Activated T-helper 1 cell treated with anti-CD3 and anti-CD28 coated beads, Interleukin-2, amount 50 U/mL, for 16 hours (primary cell): ENCODE data around the gene PLA1A.
"Not testable (repeated sequence)": the region's sequence is repeated elsewhere in the genome, so short reads cannot be mapped to it uniquely, and the experiment has no call there.

ENCODE experiments used
- DNase-seq, 2 donors: peaks; one replicate each; pipeline ENCODE4 v3.0.0-alpha.2; 2020; ENCODE audit warnings: low read depth in 1 of 2, low spot score in 1 of 2

PLA1A gene, protein sequence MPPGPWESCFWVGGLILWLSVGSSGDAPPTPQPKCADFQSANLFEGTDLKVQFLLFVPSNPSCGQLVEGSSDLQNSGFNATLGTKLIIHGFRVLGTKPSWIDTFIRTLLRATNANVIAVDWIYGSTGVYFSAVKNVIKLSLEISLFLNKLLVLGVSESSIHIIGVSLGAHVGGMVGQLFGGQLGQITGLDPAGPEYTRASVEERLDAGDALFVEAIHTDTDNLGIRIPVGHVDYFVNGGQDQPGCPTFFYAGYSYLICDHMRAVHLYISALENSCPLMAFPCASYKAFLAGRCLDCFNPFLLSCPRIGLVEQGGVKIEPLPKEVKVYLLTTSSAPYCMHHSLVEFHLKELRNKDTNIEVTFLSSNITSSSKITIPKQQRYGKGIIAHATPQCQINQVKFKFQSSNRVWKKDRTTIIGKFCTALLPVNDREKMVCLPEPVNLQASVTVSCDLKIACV

DNA sequence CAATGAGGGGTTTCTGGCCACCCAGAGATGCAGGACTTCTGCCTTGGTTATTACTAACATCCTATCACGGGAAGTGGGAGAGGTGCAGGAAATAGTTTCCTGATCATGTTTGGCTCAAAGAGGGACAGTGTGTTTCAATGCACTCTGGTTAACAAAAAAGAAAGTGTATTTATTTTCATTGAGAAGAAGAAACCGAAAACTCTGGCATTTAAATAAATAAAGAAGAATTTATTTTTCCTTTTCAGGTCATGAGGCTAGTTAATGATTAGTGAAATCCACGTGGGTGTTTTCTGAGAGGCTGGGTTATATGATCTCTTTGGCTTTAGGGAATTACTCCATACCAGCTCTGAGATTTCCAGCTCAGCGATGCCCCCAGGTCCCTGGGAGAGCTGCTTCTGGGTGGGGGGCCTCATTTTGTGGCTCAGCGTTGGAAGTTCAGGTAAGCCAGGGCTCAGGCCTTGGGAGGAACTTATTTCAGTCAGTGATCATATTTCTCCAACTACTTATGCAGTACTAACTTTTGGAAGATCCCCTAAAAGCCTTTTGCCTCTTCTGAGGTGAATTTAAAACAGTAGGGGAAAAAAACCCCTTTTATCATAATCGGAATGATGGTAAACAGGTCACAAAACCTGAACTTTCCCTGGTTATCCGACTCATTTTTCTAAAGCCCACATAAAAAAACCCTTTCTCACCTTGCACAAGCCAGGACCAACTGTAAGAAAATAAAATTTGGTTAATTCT is at the start of gene PLA1A:
Gene PLA1A (plus strand): TSS at position 338 of the 741 bp plus-strand sequence. CDS start 29 bp downstream, at position 367.
- DNase-seq: no peak

DNA sequence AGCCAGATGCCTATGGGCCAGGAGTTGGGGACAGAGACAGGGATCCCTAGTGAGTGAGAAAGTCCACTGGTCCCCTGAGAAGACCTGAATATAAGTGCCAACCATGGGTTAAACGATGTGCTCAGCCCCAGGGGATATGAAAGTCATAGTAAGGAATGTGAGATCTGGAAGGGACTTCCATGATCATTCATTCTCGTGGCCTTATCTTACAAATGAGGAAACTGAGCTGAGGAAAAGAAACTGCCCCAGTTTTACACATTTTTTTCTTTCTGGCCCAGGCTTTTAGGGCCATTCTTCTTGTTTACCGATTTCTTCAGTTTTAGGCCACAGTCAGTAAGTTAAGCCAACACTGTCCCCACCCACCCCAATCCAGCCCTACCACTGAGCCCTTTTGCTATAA is 49.3 kb upstream of the PLA1A start:
- DNase-seq: no peak

DNA sequence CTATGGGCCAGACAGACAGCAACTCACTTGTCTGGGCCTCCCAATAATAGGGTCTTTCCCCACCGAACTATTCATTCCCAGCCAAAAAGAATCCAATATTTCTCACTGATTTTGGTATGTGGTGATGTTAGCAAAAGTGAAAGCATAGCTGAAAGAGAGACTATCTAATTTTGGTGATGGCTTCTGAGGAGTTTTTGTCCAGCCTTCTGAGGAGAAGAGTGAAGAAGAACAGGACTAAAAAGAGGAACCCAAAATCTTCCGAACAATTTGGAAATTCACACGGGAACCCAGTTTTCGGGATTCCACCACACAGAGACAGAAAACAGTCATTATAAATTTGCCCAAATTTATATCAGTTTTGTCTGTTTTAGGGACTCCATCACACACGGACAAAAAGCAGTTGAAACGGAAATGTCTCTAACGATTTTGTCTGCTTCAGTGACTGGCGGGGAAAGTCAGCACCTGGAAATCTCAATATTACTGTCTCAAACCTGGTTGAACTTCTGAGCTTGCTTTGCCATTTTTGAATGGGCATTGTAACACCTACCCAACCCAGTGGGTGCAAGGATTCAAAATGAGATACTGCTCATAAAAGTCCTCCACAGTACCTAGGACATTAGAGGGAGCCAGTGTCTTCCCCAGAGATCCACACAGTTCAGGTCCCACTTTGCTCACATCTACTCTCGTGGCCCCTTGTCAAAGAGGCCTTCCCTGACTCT is 47.3 kb upstream of the PLA1A start:
- DNase-seq: no peak

DNA sequence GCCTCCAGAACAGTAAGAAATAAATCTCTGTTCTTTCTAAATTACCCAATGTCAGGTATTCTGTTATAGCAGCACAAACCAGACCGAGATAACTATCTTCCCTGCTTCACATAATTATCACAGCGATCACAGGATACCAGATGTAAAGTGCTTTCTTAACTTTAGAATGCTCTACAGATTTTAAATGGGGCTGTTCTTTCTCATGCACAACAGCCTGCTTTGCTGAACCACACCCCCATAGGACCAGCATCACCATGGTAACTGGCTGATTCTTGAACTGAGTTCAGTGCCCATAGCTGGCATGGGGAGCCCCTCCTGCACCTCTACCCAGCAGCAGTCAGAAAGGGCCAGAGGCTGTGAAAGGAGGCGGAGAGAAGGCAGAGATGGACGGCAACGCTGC is 46.1 kb upstream of the PLA1A start:
- DNase-seq: no peak

DNA sequence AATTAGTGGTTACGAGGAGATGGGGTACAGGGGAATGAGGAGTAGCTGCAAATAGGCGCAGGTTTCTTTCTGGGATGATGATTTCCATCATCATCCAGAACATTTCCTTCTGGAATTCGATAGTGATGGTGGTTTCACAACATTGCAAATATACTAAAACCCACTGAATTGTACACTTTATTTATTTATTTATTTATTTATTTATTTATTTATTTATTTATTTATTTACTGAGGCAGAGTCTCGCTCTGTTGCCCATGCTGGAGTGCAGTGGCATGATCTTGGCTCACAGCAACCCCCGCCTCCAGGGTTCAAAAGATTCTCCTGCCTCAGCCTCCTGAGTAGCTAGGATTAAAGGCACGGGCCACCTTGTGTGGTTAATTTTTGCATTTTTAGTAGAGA is 44.8 kb upstream of the PLA1A start:
- not testable (repeated sequence) for DNase-seq

DNA sequence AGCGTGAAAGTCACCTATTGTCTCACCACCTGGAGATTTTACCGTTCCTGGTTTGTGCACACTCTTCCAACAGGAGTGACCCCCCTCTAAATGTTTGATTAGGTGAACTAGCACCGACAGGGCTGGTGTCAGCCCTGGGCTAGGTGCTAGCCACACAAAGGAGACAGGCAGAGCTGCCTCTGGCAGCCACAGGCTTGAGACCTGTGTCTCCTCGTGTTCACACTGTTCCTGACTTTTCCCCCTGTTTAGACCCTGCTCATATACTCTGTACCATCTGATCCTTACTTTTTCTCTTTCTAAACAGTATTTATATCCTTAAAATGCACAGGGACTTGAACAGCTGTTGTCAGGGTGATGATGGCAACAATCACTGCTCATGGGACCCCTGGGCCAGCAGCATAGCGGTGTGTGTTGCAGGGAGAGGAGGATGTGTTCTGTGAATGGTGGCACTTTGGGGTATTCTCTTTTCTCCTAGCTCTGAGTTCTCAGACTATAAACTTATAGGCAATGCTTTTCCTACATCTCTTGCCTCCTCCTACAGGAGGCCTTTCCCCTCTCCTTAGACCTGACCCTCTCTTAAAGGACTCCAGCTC is 43.8 kb upstream of the PLA1A start:
- no peak for DNase-seq

DNA sequence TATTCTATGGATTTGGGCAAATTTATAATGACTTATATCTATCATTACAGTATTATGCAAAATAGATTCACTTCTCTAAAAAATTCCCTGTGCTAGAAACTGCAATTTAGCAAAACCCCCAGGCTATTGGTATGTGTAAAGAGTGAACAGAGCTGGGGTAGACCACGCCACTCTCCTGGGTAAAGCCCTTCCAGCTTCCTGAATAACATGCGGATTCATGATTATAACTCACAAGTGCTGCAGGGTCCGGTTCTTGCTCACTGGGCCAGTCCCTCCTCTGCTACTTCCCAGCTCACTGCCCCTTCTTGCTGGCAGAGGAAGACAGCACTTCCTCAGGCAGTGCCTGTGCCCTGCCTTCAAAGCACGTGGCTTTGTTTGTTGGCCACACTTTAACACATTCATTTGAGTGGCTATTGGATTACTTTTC is 42.4 kb upstream of the PLA1A start:
- no peak for DNase-seq

DNA sequence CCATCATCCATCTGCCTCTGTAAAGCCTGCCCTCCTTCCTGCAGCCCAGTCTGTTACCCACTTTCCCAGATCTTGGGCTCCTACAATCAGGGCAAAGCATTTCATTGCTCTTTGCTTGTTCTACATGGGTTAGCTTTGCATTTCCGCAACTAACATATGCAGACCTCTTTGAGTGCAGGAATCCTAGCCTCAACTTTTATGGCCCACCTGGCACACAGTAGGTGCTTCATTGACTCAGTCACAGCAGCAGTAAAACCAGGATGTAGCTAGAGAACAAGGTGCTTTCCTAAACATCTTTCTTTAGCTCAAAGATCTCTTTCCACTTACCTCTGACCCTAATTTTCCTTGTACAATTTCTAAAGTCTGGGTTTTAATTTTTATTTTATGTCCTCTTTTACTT is 41.8 kb upstream of the PLA1A start:
- no peak for DNase-seq

DNA sequence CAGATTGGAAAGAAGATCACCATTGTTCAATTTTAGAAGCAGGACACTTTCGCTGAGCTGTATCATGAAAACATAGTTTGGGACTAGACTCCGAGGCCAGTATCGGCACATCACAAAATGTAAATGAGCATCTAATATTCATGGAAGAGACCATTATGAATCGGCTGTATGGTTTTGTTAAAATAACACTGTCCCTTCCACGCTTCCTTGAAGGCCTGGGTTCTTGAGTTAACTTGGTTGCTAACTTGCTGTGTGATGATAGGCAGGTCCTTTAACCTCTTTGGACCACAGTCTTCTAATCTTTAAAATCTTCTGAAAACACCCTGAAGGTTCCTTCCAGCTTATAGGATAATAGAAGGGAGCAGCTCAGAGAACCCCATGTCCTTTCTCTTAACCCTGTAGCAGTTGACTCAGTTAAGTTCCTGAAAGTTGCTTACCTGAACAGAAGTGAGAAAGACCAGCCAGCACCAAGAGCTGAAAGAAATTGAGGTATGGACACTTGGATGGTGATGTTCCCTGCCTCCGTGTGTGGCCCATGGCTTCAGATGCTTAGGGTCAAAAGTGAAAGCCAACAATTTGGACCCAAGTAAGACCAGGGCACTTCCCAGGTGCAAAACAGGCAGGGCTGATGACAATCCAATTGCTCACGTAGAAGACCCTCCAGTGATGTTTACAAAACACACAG is 40.4 kb upstream of the PLA1A start:
- DNase-seq: no peak

DNA sequence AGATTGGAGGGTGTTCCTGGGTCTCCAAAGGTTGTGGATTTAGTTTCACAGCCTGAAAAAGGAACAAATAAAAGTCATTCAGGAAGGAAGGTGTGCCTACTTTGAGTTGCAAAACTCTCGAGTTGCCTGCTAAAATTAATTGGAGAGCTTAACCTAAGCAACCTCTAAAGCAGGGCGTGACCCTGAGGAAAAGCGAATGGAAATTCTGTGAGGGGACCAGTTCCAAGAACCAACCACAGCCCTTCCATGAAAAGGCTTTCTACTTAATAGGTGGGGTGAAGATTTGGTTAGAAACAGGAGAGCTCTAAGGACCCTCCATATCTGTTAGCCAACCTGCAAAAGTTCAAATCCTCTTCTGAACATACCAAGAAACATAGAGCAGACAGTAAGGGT is 39.8 kb upstream of the PLA1A start:
- no peak for DNase-seq

DNA sequence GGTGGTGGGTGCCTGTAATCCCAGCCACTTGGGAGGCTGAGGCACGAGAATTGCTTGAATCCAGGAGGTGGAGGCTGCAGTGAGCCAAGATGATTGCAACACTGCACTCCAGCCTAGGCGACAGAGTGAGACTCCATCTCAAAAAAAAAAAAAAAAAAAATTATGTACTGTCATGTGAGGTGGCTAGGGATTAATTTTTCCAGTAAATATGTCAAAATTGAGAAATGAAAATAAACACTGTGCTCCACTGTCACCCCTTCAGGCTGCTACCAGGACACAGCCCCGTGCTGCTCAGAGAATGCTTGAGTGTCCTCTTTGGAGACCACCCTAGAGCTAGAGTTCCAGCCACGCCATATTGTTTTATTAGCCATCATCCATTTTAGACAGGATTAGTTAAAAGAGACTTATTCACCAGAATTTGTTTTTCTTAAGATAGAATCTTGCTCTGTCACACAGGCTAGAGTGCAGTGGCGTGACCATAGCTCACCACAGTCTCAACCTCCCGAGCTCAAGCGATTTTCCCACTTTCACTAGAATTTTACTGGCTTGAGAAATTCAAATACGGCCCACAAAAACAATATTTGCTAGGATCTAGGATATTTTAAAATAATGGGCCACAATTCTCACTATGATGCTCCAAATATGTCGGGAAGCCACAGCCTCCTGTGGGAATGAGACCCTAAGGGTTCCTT is 38.9 kb upstream of the PLA1A start:
- no peak for DNase-seq

DNA sequence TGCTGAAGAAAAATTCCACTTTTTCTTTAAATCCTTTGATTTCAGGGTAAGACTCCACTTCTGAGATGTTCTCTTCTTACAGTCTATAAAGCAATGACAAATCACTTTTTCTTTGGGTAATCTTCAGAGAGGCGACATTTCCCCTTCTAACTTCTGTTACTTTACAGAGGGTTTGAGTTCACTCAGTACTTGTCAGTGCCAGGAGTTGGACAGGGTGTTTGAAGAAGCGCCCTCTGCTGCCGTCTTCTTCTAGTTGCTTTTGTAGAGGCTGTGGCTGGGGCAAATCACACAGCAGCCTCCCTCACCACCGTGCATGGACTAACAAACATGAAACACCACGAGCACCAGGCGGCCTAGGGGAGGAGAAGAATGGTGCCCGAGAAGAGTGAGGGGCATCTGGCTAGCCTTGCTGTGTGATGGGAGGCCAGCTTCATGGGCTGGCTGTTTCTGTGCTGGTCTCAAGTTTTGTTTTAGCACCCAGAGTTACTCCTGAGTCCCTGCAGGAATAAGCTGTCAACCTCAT is 38.2 kb upstream of the PLA1A start, which contains the start of gene CD80:
Gene CD80 (minus strand): TSS at position 174 of the 523 bp plus-strand sequence. CDS start 1,886 bp downstream, outside the sequence.
- peak; percentile 9 to 14 for DNase-seq

DNA sequence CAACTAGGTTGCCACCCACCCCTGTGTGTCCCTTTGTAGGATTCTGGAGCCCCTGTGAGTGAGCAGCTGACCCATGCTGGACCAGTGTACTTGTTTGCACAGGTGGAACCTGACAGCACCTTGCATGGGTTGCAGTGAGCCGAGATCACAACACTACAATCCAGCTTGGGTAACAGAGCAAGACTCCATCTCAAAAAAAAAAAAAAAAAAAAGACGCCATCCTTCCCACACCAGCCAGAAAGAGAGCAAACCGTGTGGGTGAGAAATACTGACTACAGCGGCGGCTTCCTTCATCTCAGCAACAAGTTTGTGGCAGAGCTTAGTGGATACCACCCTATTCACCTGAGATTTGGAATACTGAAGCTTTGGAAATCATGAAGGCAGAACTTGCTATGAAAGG is 37.5 kb upstream of the PLA1A start:
- no peak for DNase-seq

DNA sequence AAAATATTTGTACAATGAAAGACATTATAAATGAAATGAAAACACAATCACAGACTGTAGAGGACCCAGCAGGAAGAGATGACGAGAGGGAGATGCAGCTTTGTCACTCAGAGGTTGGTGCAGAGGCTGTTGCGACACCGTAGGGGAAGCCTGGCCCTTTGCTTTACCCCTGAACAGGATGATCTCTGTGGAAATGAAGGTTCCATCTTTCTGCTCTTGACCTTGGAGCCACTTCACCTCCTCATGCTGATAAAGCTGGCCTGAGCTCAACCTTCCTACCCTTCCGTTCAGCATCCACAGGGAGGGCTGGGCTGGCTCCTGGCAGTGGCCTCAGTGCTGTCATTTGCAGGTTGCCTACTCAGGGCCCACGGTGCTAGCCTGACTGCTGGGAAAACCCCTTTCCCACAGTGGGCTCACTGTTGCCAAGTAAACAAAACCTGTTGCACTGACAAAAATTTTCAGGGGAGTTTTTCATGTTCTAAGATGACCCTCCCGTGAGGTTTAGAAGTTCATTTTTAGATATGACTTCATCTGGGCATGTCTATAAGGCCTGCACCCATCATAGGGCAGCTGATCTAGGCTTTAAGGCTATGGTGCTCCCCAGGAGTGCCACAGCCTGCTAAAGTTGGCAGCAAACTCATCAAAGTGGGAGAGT is 35.3 kb upstream of the PLA1A start:
- DNase-seq: peak in 1 of 2 donors; percentile 4

DNA sequence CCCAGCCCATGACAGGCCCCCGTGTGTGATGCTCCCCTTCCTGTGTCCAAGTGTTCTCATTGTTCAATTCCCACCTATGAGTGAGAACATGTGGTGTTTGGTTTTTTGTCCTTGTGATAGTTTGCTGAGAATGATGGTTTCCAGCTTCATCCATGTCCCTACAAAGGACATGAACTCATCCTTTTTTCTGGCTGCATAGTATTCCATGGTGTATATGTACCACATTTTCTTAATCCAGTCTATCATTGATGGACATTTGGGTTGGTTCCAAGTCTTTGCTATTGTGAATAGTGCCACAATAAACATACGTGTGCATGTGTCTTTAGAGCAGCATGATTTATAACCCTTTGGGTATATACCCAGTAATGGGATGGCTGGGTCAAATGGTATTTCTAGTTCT is 34.4 kb upstream of the PLA1A start:
- DNase-seq: not testable (repeated sequence)

DNA sequence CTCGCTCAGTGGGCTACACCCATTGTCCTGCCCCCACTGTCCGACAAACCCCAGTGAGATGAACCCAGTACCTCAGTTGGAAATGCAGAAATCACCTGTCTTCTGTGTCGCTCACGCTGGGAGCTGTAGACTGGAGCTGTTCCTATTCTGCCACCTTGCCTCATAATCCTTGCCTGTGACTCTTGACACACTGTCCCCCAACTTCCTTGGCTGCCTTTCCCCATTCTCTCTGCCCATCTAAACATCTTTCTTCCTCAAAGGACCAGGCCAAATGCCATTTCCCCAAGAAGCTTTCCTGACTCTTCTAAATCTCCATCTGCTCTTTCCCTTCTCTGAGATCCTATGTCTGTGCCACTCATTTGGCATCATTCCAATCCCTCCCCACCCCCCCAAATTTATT is 28.5 kb upstream of the PLA1A start:
- DNase-seq: no peak

DNA sequence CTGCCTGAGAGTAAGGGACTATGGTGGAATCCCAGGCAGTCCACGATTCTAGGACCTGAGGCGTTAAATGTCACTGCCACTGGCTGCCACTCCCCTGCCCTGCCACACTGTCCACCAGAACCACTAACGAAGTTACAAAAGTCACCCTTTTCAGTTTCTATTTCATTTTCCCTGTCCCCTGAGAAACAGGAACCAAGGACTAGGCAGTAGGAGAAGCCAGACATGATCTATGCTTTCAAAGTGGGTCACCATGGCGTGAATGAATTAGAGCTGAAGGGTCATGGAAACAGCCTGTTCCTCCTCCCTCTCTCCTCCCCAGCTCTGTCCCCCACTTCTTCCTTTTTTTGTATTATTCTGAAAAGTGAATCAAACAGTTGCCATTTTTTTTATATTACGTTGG is 27.5 kb upstream of the PLA1A start:
- DNase-seq: no peak

DNA sequence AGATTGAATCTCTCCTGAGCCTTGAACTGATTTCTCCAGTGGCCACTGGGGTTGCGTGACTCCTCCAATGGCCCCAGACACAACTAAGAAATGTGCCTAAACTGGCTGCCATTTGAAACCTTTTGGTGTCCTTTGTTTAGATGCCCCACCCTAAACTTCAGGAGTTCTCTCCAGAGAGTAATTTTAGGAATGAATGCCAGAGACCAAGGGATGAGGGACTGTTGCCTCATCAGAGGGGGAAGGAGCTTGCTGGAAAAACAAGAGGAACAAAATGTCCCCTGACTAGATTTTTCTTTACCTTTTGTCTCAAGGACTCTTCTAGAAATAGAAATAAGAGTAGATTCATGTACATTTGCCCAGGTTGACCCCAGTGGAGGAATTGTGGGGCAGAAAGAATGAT is 26.5 kb upstream of the PLA1A start:
- DNase-seq: no peak

DNA sequence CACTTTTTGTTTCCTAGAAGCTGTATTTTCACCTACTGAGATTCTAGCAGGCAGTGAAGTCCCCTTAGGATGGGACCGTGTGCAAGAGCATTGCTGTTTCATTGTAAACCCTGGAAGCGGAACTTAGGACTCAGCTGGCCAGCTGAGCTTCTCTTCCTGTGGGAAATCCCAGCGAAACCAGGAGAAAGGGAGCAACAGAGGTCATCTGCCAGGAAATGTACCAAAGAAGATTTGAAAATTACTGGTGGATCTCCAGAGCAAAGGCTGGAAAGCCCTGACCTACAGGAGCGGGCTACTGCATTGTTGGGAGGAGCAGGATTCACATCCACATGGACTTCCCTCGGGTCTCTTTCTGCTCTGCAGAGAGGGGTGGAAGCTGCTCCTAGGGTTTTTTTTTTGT is 26.0 kb upstream of the PLA1A start:
- DNase-seq: no peak
